HG02840 (cell line): Measurements from ENCODE around the gene F12.
A peak's percentile ranks its signal among the peaks of the same experiment; 100 is the strongest.

Experiments used
- ATAC-seq: cut with Tn5 transposase; IDR thresholded peaks from one replicate; pipeline ENCODE4 v1.9.1; 2021; ENCODE audit warnings: mild to moderate bottlenecking, moderate library complexity, moderate number of reproducible peaks; ENCODE audit not compliant: unreplicated experiment, low FRiP score

The F12 gene

GRCh38 chr5:177447066-177447610 lies 37.8 kb upstream of the F12 start:
- peak; percentile 21 for ATAC-seq

GRCh38 chr5:177446200-177447065 lies 37.1 kb upstream of the F12 start, which contains the start of gene PRR7:
Gene PRR7, plus strand, starts transcription at chr5:177446814. Its CDS starts 8,254 bp downstream, at chr5:177455068.
- peak; percentile 41 for ATAC-seq

- ATAC-seq, result no peak
Observed at GRCh38 chr5:177445917-177446199, 36.5 kb upstream of the F12 start.

- ATAC-seq, result no peak
Observed at GRCh38 chr5:177445052-177445916, 35.9 kb upstream of the F12 start.

- ATAC-seq, result no peak
Observed at GRCh38 chr5:177444106-177445051, 35.0 kb upstream of the F12 start.

- ATAC-seq, result no peak
Observed at GRCh38 chr5:177443144-177443983, 34.0 kb upstream of the F12 start.

GRCh38 chr5:177442066-177442826 lies 32.9 kb upstream of the F12 start:
- ATAC-seq, result no peak

GRCh38 chr5:177440990-177441780 lies 31.8 kb upstream of the F12 start:
- ATAC-seq, result no peak

GRCh38 chr5:177440211-177440989 lies 31.0 kb upstream of the F12 start:
- ATAC-seq, result no peak

- no peak for ATAC-seq
Observed at GRCh38 chr5:177439518-177440053, 30.2 kb upstream of the F12 start.

GRCh38 chr5:177438468-177438867 lies 29.1 kb upstream of the F12 start:
- no peak for ATAC-seq

- ATAC-seq, result no peak
Observed at GRCh38 chr5:177437623-177438022, 28.3 kb upstream of the F12 start.

- no peak for ATAC-seq
Observed at GRCh38 chr5:177435847-177436536, 26.6 kb upstream of the F12 start.

GRCh38 chr5:177434942-177435738 lies 25.8 kb upstream of the F12 start:
- ATAC-seq, result no peak

GRCh38 chr5:177434437-177434836 lies 25.1 kb upstream of the F12 start:
- ATAC-seq, result no peak
